ENCODE results near the gene TTF2. TPM values are rescaled to one million over a fixed set of nuclear protein-coding genes. Genes with fewer than 3 reads are reported as not detected.

Gene TTF2
- total RNA-seq, result 10 to 100 TPM; 27.5 to 31.6 TPM

GRCh38 chr1:117059678-117060440 is at the start of gene TTF2:
TSS of gene TTF2 (plus strand) at chr1:117060326. CDS start at chr1:117060347, 21 bp downstream.

GRCh38 chr1:117121589-117122329 is 61.6 kb downstream of the TTF2 start, which contains the start of gene TRIM45:
TSS of gene TRIM45 (minus strand) at chr1:117121749. CDS start at chr1:117121201, 548 bp downstream.

Small RNAs within 50 kb of the gene (small RNA-seq; reads per million reads assigned to genes)
- gene MIR942, result 12.5 to 38.1 reads per million in 2 donors

Other genes starting within 250 kb of the TTF2 start
- 10 to 100 TPM; 42.0 to 62.3 TPM for gene PTGFRN, start 150.4 kb upstream of the TTF2 start, total RNA-seq
- under 1 TPM; 0.69 to 1.00 TPM for gene CD101, start 58.6 kb upstream of the TTF2 start, total RNA-seq
- gene TRIM45, start 61.4 kb downstream of the TTF2 start, total RNA-seq, result 1 to 10 TPM; 1.3 to 2.8 TPM
- under 1 TPM; under 0.01 TPM for gene VTCN1, start 150.6 kb downstream of the TTF2 start, total RNA-seq

Measured in melanocyte of skin (primary cell).